Measurements from ENCODE around the gene CYP3A4. TPM values are rescaled to one million over a fixed set of nuclear protein-coding genes. Genes with fewer than 3 reads are reported as not detected.

Gene CYP3A4
- total RNA-seq, 2 donors from 2014 or later = 0.99 to 267 TPM

DNA sequence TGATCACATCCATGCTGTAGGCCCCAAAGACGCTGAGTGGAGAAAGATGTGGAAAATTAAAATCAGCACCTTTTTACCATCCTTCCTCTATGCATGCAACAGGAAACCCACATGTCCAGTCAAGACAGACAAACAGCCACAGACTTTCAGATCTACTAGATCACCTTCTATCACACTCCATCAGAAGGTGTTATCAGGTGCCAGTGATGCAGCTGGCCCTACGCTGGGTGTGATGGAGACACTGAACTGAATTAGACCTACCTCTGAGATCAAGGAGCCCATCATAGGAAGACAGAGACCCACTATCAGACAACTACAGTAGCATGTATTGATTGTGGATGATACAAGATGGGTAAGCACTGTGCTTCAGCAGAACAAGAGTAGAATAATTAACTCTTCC, 15.5 kb downstream of the CYP3A4 start:
- Histone ChIP-seq H3K4me3 (no peak overlapping the region), H3K36me3 (replicated peaks in 1 of 2; ENCODE audit: insufficient read depth in 1 of 2, low read depth in 2 of 2) (no peaks in the 10 kb centered on the region), H3K27me3 (no peaks in the 10 kb centered on the region), H3K27ac (no peak overlapping the region), H3K9me3 (no peaks in the 10 kb centered on the region), H3K4me1 (peaks cover 15% of the 10 kb centered on the region)
- intact Hi-C loops (cut with DNase I) = no loop called here
- WGBS, 2 donors = 67 to 89% methylated on average over 2 of the region's 2 CpGs
- no peak for ATAC-seq
- no peak for DNase-seq
- TF ChIP-seq CTCF (IDR thresholded peaks at IDR 0.05) (no peak), POLR2A (IDR thresholded peaks at IDR 0.05) (no peak)

GRCh38 chr7:99767662-99768061, 16.3 kb downstream of the CYP3A4 start:
- no peak overlapping the region for H3K4me3 ChIP-seq
- H3K4me1 ChIP-seq = peaks cover 8% of the 10 kb centered on the region
- TF ChIP-seq POLR2A (IDR thresholded peaks at IDR 0.05) (no peak), CTCF (IDR thresholded peaks at IDR 0.05) (no peak)
- 21 to 39% methylated on average over 1 of the region's 1 CpG for WGBS, 2 donors
- H3K27me3 ChIP-seq = no peaks in the 10 kb centered on the region
- DNase-seq (no peak), ATAC-seq (no peak)
- no peaks in the 10 kb centered on the region for H3K36me3 ChIP-seq (replicated peaks in 1 of 2; ENCODE audit: insufficient read depth in 1 of 2, low read depth in 2 of 2)
- no peaks in the 10 kb centered on the region for H3K9me3 ChIP-seq
- intact Hi-C loops (cut with DNase I) = no loop called here
- H3K27ac ChIP-seq = no peak overlapping the region

DNA sequence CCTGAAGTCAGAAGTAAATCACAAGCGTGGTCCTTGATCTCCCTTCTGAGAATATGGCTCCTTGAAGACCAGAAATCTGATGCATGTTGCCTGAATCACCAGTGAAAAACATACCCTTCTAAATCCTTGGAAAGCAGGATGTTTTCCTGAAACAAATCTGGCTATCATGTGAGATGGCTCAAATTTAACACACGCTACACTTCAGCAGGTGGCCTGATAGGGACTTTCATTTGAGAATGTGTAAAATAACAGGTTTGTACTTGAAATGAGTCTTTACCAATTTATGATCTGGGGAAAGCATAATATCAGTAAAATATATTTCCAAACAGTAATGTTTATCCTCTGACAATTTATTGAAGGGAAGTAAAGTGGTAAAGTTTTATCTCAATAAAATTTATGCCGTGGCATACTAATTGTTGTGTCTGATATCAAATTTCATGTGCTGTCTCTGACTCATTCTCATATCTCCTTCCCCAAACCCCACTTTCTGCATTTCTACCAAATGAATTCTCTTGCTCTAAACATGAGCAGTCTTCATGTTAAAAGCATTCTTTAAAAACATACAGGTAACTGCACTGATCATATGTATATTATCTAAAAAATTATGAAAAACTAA, 17.4 kb downstream of the CYP3A4 start:
- no peak for DNase-seq
- ATAC-seq = no peak
- intact Hi-C loops (cut with DNase I) = no loop called here
- TF ChIP-seq CTCF (IDR thresholded peaks at IDR 0.05) (no peak), POLR2A (IDR thresholded peaks at IDR 0.05) (no peak)
- Histone ChIP-seq H3K4me3 (no peak overlapping the region), H3K9me3 (no peaks in the 10 kb centered on the region), H3K4me1 (no peaks in the 10 kb centered on the region), H3K36me3 (replicated peaks in 1 of 2; ENCODE audit: insufficient read depth in 1 of 2, low read depth in 2 of 2) (no peaks in the 10 kb centered on the region), H3K27ac (no peak overlapping the region), H3K27me3 (no peaks in the 10 kb centered on the region)
- WGBS, 2 donors = 86 to 89% methylated on average over 3 of the region's 3 CpGs

DNA sequence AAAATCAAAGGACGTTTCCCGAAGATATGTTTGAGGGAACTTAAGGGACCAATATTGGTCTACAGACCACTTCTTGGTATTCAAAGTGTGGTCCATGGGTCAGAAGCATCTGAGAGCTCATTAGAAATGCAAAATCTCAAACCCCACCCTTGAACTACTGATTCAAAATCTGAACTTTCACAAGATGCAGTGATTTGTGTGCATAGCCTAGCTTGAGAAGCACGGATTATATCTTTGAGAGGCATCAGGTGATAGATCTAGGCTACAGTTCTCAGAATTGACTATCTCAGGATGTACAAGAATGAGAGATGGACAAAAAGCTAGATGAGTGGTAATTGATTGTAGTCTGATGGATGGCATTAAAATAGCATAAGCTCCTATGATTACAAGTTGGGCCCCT, 19.5 kb downstream of the CYP3A4 start:
- no peak for ATAC-seq
- H3K4me3 ChIP-seq = no peak overlapping the region
- no peaks in the 10 kb centered on the region for H3K27me3 ChIP-seq
- no peak overlapping the region for H3K27ac ChIP-seq
- intact Hi-C loops (cut with DNase I) = no loop called here
- DNase-seq = no peak
- H3K36me3 ChIP-seq (replicated peaks in 1 of 2; ENCODE audit: insufficient read depth in 1 of 2, low read depth in 2 of 2) = no peaks in the 10 kb centered on the region
- H3K4me1 ChIP-seq = peaks cover 10% of the 10 kb centered on the region
- 71% methylated on average over 3 of the region's 3 CpGs for WGBS, 2 donors
- H3K9me3 ChIP-seq = no peaks in the 10 kb centered on the region
- no peak for TF ChIP-seq CTCF (IDR thresholded peaks at IDR 0.05)
- no peak for TF ChIP-seq POLR2A (IDR thresholded peaks at IDR 0.05)

DNA sequence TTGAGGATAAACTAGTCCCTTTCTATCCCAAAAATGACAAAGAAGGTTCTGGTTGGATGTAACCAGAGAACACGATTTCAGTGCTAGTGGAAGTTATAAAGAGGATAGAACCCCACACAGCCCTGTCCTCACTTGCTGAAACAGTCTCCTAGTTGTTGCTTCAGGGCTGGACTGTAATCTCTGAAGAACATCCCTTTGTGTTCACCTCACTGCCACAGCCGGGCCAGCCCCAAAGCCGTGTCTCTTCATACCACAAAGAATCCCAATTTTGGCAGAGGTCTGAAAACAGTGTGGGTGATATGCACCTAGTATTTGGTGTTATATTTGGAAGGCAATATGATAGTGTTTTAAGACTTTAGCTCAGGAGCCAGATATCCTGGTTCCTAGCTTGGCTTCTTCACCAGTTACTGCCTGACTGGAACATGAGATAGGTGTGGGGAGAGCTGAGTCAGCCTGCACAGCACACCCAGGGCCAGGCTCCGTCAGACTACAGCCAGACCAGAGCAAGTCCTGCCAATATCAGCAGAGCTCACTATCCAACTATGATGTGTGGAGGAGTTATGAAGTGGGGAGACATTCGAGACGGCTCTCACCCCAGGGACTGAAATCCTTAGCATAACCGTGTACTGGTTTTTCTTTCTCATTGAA, 21.2 kb downstream of the CYP3A4 start:
- intact Hi-C loops (cut with DNase I) = no loop called here
- DNase-seq = peak in 2 of 4 donors; percentile 6 to 28
- ATAC-seq = no peak
- TF ChIP-seq POLR2A (IDR thresholded peaks at IDR 0.05) (no peak), CTCF (IDR thresholded peaks at IDR 0.05) (no peak)
- Histone ChIP-seq H3K9me3 (no peaks in the 10 kb centered on the region), H3K27ac (no peak overlapping the region), H3K4me3 (no peak overlapping the region), H3K36me3 (replicated peaks in 1 of 2; ENCODE audit: insufficient read depth in 1 of 2, low read depth in 2 of 2) (no peaks in the 10 kb centered on the region), H3K4me1 (peaks cover 10% of the 10 kb centered on the region), H3K27me3 (no peaks in the 10 kb centered on the region)
- WGBS, 2 donors = 88 to 90% methylated on average over 7 of the region's 7 CpGs
